Stimulated activated naive CD4-positive, alpha-beta T cell treated with Interleukin-2 at 50 U/mL for 16 hours (primary cell): ENCODE results near the gene GLI1.
"Not testable (repeated sequence)": the region's sequence is repeated elsewhere in the genome, so short reads cannot be mapped to it uniquely, and the experiment has no call there.

Experiments used
- DNase-seq: peaks from one replicate; lab custom pipeline; 2025; lab: John Stamatoyannopoulos, UW

The GLI1 gene

DNA sequence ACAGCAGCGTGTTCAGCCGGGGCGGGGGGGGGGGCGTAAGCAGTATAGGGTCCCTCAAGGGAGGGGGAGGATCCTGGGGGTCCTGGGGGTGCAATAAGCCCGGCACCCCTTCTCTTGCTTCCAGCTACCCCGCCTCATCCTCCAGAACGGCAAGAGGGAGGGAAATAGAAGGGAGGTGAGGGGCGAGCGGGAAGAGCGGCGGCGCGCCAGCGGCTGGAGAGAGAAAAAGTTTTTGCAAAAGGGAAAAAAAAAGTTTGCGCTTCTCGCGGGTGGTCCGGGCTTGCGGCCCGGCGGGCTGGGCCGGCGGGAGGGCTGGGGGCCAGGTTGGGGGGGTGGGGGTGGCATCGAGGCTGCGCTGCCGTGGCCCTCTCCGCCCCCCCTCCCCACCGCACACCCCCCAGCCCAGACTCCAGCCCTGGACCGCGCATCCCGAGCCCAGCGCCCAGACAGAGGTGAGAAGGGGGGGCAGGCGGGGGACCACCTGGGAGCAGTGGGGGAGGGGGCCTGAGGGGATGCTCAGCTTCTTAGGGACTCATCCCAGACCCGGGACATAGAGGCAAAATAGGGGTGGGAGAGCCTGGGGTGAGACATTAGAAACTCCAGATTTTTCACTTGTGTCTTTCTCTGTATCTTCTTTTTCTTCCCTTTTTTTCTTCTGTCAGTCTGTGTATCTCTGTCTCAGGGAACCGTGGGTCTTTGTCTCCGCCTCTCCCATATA is at the start of gene GLI1:
GLI1 (plus strand) TSS at position 36 of the 718 bp plus-strand sequence. CDS start 3,907 bp downstream, outside the sequence.
- DNase-seq, result no peak

DNA sequence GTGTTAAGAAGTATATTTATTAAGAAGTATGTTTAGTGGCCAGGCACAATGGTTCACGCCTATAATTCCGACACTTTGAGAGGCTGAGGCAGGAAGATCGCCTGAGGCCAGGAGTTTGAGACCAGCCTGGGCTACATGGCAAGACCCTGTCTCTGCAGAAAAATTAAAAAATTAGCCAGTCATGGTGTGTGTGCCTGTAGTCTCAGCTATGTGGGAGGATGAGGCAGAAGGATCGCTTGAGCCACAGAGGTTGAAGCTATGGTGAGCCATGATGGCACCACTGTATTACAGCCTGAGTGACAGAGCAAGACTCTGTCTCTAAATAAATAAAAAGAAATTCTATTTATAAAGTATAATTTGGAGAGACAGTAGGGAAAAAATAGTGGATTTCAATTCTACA is 49.1 kb upstream of the GLI1 start:
- DNase-seq, result no peak

- not testable (repeated sequence) for DNase-seq
Observed at GRCh38 chr12:57414160-57414559, 45.4 kb upstream of the GLI1 start.

GRCh38 chr12:57415088-57415487 is 44.5 kb upstream of the GLI1 start:
- DNase-seq, result no peak

GRCh38 chr12:57416039-57416996 is 43.3 kb upstream of the GLI1 start:
- no peak for DNase-seq

DNA sequence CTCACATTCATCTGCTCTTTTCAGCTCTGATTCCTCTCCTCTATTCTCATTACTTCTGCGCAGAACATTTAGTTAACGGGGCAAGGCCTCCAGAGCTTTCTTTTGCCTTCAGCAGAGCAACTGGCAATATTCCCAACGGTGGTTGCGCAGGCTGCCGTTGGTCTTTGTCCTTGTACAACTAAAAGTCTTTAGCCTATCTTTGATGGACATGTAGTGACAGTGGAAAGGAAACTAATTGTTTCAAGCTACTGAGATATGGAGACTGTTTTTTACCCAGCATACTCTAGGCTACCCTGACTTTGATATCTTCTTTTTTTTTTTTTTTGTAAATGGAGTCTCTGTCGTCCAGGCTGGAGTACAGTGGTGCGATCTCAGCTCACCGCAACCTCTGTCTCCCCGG is 41.3 kb upstream of the GLI1 start:
- DNase-seq, result no peak

- no peak for DNase-seq
Observed at GRCh38 chr12:57419495-57419894, 40.1 kb upstream of the GLI1 start.

DNA sequence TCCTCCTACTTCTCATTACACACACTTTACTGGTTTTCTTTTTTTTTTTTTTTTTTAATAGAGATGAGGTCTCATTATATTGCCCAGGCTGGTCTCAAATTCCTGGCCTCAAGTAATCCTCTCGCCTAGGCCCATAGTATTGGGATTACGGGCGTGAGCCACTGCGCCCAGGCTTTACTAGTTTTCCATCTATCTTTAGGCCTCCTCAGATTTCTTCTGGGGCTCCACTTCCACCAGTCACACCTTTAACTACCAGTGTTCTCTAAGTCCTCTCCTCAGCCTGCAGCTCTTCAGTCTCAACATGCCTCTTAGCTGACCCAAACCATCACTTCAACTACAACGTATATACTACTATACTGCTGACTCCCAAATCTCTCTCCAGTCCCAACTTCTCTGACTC is 39.1 kb upstream of the GLI1 start:
- DNase-seq, result no peak

- DNase-seq, result not testable (repeated sequence)
Observed at GRCh38 chr12:57426948-57427347, 32.6 kb upstream of the GLI1 start.

DNA sequence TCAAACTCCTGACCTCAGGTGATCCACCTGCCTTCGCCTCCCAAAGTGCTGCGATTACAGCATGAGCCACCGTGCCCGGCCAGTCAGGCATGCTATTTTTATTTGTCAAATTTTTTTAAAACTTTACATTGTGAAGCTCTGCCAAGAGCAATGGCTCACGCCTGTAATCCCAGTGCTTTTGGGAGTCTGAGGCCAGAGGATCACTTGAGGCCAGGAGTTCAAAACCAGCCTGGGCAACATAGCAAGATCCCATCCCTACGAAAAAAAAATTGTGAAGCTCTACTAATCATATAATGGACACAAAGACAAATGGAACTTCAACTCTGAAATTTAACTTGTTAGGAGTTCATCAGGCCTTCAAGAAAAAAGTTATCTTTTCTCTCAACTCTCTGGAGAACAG is 30.6 kb upstream of the GLI1 start:
- DNase-seq, result no peak

- no peak for DNase-seq
Observed at GRCh38 chr12:57429473-57430111, 30.0 kb upstream of the GLI1 start.

- DNase-seq, result peak; percentile 64
Observed at GRCh38 chr12:57430112-57430930, 29.3 kb upstream of the GLI1 start.

DNA sequence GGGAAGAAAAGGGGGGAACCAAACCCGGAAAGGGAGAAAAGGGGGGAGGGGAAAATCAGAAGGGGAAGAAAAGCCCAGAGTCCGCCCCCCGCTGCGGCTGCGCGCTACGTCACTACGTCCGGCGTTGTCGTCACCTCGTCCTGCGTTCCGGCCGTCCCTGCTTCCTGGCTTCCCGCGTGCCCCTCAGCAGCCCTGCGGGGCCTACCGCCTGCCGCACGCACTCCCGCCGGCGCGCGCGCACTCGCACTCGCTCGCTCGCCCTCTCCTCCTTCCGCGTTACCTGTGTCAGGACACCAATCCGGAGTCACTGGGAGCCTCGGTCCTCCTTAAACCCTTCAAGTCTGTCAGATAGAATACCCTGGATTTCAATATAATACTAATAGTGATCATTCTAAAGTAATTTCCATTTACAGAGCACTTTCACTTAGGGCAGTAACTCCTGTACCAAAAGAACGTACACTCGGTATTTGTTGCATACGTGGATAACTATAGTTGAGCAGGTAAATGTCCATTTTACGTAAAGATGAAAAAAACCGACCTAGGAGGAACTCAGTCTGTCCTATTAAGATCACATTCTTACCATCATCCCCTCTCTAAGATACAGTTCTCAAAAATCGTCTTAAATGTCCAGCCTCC is 28.5 kb upstream of the GLI1 start, which contains the start of gene R3HDM2:
R3HDM2 (minus strand) TSS at position 113 of the 636 bp plus-strand sequence. CDS start 120,615 bp downstream, outside the sequence.
- DNase-seq, result peak; percentile 93

DNA sequence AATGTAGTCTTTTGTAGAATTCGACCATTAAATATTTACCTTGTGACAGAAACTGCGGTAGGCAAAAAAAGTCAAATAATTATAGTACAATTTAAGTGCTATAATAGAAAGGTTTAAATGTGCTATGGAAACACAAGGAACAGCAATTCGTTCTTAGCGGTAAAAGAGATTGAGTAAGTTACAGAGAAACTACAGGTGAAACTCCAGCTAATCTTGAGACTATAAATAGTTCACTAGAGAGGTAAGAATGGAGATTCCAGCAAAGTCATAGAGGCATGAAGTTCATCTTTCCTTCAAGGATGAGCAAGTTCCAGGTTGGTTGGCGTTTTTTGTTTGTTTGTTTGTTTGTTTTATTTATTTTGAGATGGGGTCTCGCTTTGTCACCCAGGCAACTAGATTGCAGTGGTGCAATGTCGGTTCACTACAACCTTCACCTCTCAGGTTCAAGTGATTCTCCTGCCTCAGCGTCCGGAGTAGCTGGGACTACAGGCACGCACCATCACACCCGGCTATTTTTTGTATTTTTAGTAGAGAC is 27.9 kb upstream of the GLI1 start:
- DNase-seq, result no peak

GRCh38 chr12:57433370-57433769 is 26.2 kb upstream of the GLI1 start:
- DNase-seq, result no peak

GRCh38 chr12:57434517-57435223 is 24.9 kb upstream of the GLI1 start, which contains the start of gene INHBC:
Gene INHBC, plus strand, starts transcription at chr12:57434784. Its CDS starts 103 bp downstream, at chr12:57434887.
- DNase-seq, result no peak

DNA sequence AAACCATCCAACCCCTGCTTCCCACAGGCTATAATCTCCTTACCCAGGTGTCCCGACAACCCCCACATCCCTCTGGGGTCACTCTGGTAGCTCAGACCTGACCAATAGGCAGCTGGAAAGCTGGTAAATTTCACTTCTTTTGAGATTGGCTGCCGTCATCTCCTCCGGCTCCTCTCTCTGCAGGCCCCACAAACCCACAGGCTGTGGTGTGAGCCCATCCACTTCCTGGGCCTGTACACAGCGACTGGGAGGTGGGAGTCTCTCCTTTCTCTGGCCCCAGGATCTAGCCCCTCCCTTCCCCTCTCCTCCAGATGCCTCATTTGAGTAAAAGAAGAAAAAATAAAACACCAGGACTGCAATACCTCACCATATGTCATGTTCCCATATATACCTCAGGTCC is 24.3 kb upstream of the GLI1 start:
- DNase-seq, result no peak

DNA sequence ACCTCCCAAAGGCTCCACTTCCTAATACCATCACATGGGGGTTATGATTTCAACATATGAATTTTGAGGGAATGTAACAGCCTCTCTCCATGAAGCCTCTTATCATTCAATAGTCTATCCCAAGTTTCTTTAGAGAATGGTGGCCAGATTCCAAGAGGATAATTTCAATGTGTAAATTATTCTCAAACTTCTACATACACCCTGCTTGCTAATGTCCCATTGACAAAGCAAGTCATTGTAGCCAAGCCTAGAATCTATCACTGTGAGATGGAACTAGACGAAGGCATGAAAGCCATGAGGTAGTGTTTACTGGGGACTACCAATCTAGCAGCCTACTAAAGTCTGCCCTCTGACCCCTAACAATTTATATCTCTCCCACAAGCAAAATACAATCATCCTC is 21.2 kb upstream of the GLI1 start:
- DNase-seq, result no peak

GRCh38 chr12:57439762-57440266 is 19.8 kb upstream of the GLI1 start:
- no peak for DNase-seq

- DNase-seq, result not testable (repeated sequence)
Observed at GRCh38 chr12:57441393-57441792, 18.2 kb upstream of the GLI1 start.
